Keratinocyte (primary cell): ENCODE measurements around the gene LRP1B. TPM values are rescaled to one million over a fixed set of nuclear protein-coding genes. Genes with fewer than 3 reads are reported as not detected.
A peak's percentile ranks its signal among the peaks of the same experiment; 100 is the strongest.

ENCODE experiments used
- DNase-seq: peaks from one replicate; pipeline ENCODE4 v3.0.0-alpha.2; 2011; ENCODE audit warnings: low read depth, missing footprints, low spot score
- FAIRE-seq: peaks from 2 replicates; lab custom pipeline; 2011; peaks lifted over from hg19 to GRCh38; lab: Jason Lieb, UNC
- H2AFZ ChIP-seq: 2 replicates; pipeline ENCODE4 v1.6.0; 2012; ENCODE audit warnings: low read length, control low read depth, inconsistent platforms; ENCODE audit not compliant: control insufficient read depth
- H3K27ac ChIP-seq: 2 replicates; pipeline ENCODE4 v1.5.1; 2011; ENCODE audit warnings: low read length; ENCODE audit not compliant: control insufficient read depth, insufficient read depth
- H3K27me3 ChIP-seq: 3 replicates; pipeline ENCODE4 v1.6.0; 2011; ENCODE audit warnings: low read length; ENCODE audit not compliant: control insufficient read depth, insufficient read depth; ENCODE audit errors: extremely low read depth
- H3K36me3 ChIP-seq, 2 experiments: 2 replicates in 1 of 2; 3 replicates in 1 of 2; pipeline ENCODE4 v1.5.1; 2011; ENCODE audit warnings: low read length in 2 of 2, mild to moderate bottlenecking in 1 of 2; ENCODE audit not compliant: control insufficient read depth in 2 of 2, insufficient read depth in 2 of 2; ENCODE audit errors: extremely low read depth in 1 of 2
- H3K4me1 ChIP-seq: 3 replicates; pipeline ENCODE4 v1.5.1; 2011; ENCODE audit warnings: low read length; ENCODE audit not compliant: control insufficient read depth, insufficient read depth; ENCODE audit errors: extremely low read depth
- H3K4me2 ChIP-seq: 3 replicates; pipeline ENCODE4 v1.6.0; 2011; ENCODE audit warnings: low read depth, low read length; ENCODE audit not compliant: control insufficient read depth, insufficient read depth; ENCODE audit errors: extremely low read depth
- H3K4me3 ChIP-seq, 3 experiments: fragments of 200-600 bp in 1 of 3; sonication (generic) in 1 of 3; 2 replicates in 2 of 3; 3 replicates in 1 of 3; pipeline ENCODE4 v1.5.1; 2011 to 2016; ENCODE audit warnings: low read length in 3 of 3, mild to moderate bottlenecking in 3 of 3, control low read depth in 2 of 3, inconsistent platforms in 1 of 3, low read depth in 1 of 3, mixed read lengths in 1 of 3, mixed run types in 1 of 3, moderate library complexity in 1 of 3; ENCODE audit not compliant: control insufficient read depth in 2 of 3, insufficient read depth in 2 of 3; ENCODE audit errors: extremely low read depth in 1 of 3
- H3K79me2 ChIP-seq: 2 replicates; pipeline ENCODE4 v1.6.0; 2012; ENCODE audit warnings: low read length; ENCODE audit not compliant: control insufficient read depth, insufficient read depth
- H3K9ac ChIP-seq: 3 replicates; pipeline ENCODE4 v1.6.0; 2011; ENCODE audit warnings: low read length; ENCODE audit not compliant: control insufficient read depth, insufficient read depth; ENCODE audit errors: extremely low read depth
- H3K9me1 ChIP-seq: 3 replicates; pipeline ENCODE4 v1.6.0; 2011; ENCODE audit warnings: low read length; ENCODE audit not compliant: control insufficient read depth, insufficient read depth; ENCODE audit errors: extremely low read depth
- H3K9me3 ChIP-seq: 2 replicates; pipeline ENCODE4 v1.5.1; 2012; ENCODE audit warnings: low read depth, low read length; ENCODE audit not compliant: control insufficient read depth
- H4K20me1 ChIP-seq: 3 replicates; pipeline ENCODE4 v1.6.0; 2011; ENCODE audit warnings: low read length; ENCODE audit not compliant: control insufficient read depth, insufficient read depth; ENCODE audit errors: extremely low read depth
- EZH2 ChIP-seq: IDR thresholded peaks from one replicate; pipeline ENCODE4 v1.6.1; 2012; ENCODE audit warnings: inconsistent platforms, mild to moderate bottlenecking, low read length, moderate library complexity
- dilution Hi-C: fragments of 300-500 bp; cut with MboI; formaldehyde crosslinking; loops from one replicate; pipeline ENCODE4 v1.7.0; 2020; ENCODE audit warnings: low sequenced_read_pairs; ENCODE audit not compliant: extremely low pct_ligation_motif_present
- polyA minus RNA-seq, 3 experiments: library from RNA; depleted of rRNA, polyadenylated mRNA; stranded (reverse); fragments of >200 nt; gene quantifications; 1 replicate in 1 of 3; 2 replicates in 1 of 3; 3 replicates in 1 of 3; pipeline ENCODE4 v1.2.3, GENCODE V29; 2011
- polyA plus RNA-seq, 5 experiments: library from polyadenylated mRNA; depleted of rRNA in 3 of 5; stranded (reverse) in 3 of 5; stranded (forward) in 1 of 5; unstranded in 1 of 5; fragments of >200 nt; gene quantifications; 1 replicate in 1 of 5; 2 replicates in 3 of 5; 3 replicates in 1 of 5; pipeline versions ENCODE4 v1.2.1 to v1.2.3, GENCODE V29; 2011 to 2012; ENCODE audit warnings: missing spikeins in 2 of 5, low read depth in 1 of 5, low replicate concordance in 1 of 5
- TF ChIP-seq, protein P1 (sequence below), 3 experiments: IDR thresholded peaks in 1 of 3; conservative IDR thresholded peaks in 1 of 3; optimal IDR thresholded peaks in 1 of 3; 2 replicates in 2 of 3; 3 replicates in 1 of 3; pipeline versions ENCODE3 to v1.5.1; 2011; ENCODE audit warnings: low read length in 3 of 3, mild to moderate bottlenecking in 3 of 3, moderate library complexity in 2 of 3, control low read depth in 1 of 3, inconsistent platforms in 1 of 3; ENCODE audit not compliant: insufficient read depth in 2 of 3; ENCODE audit errors: extremely low read depth in 1 of 3

LRP1B gene
- polyA plus RNA-seq, result 0.01 TPM in 1 of 3 replicates, not detected in the others
- polyA plus RNA-seq (2011; ENCODE audit: low read depth), result not detected
- not detected in 2 replicates for polyA plus RNA-seq (2011; cell fraction: cytosol; rRNA removed)
- 0.01 and 0.16 TPM in 2 replicates for polyA plus RNA-seq (2011; cell fraction: nucleus; rRNA removed)
- not detected in 2 replicates for polyA plus RNA-seq (2012; ENCODE audit: low replicate concordance)
- 0.03 to 0.53 TPM in 2 of 3 replicates, not detected in the other for polyA minus RNA-seq
- not detected for polyA minus RNA-seq (2011; cell fraction: cytosol; rRNA and poly(A)+ RNA removed)
- polyA minus RNA-seq (2011; cell fraction: nucleus; rRNA and poly(A)+ RNA removed), result 0.11 and 0.70 TPM in 2 replicates

DNA sequence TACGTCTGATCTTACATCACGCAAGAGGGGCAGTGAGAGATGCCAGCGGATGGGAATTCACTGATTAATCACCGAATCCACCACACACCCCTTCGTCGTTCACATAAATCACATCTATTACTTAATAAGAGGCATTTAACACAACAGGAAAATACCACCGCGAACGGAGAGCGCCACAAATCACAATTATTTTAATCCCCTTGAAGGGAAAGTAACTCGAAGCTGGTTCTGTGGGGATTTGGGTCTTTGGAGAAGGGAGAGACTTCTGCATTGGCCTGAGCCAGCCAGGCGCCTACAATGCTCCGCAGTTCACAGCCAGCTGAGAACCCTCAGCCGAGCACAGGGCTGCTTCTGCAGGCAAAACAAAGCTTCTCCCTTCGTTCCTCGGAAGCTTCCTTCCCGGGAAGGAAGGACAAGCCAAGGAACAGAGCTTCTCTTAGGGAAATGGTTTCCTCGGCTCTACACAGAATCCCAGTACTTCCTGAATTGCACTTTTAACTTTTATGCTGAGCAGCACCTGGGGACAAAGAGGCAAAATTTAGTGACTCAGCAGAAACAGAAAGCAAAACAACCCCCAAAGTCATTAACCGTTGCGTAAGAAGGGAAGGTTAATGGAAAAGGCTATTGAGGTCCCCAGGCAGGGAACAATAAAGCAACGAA lies at the start of gene LRP1B:
TSS of gene LRP1B (minus strand) at position 7 of the 660 bp plus-strand sequence. CDS start 287 bp downstream, outside the sequence.
- TF ChIP-seq, protein P1, sequence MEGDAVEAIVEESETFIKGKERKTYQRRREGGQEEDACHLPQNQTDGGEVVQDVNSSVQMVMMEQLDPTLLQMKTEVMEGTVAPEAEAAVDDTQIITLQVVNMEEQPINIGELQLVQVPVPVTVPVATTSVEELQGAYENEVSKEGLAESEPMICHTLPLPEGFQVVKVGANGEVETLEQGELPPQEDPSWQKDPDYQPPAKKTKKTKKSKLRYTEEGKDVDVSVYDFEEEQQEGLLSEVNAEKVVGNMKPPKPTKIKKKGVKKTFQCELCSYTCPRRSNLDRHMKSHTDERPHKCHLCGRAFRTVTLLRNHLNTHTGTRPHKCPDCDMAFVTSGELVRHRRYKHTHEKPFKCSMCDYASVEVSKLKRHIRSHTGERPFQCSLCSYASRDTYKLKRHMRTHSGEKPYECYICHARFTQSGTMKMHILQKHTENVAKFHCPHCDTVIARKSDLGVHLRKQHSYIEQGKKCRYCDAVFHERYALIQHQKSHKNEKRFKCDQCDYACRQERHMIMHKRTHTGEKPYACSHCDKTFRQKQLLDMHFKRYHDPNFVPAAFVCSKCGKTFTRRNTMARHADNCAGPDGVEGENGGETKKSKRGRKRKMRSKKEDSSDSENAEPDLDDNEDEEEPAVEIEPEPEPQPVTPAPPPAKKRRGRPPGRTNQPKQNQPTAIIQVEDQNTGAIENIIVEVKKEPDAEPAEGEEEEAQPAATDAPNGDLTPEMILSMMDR (optimal IDR thresholded peaks at IDR 0.05 in 1 of 3, IDR thresholded peaks at IDR 0.05 in 1 of 3, conservative IDR thresholded peaks at IDR 0.05 in 1 of 3; ENCODE audit: extremely low read depth in 1 of 3, insufficient read depth in 2 of 3, low read length in 3 of 3), result no peak
- no peak for TF ChIP-seq EZH2
- H3K9ac ChIP-seq, result peak within 1 kb of the TSS; percentile 25
- H3K9me1 ChIP-seq, result no peaks in the 10 kb centered on the region
- DNase-seq (no peak), FAIRE-seq (no peak)
- H3K79me2 ChIP-seq, result no peaks in the 10 kb centered on the region
- H3K36me3 ChIP-seq, result no peaks in the 10 kb centered on the region
- peaks cover 6% of the 10 kb centered on the region for H3K4me1 ChIP-seq
- H3K4me2 ChIP-seq, result peak within 1 kb of the TSS; percentile 97
- no peaks in the 10 kb centered on the region for H4K20me1 ChIP-seq
- H3K4me3 ChIP-seq, result peak within 1 kb of the TSS; percentile 33 to 76 (median 75)
- peaks cover 12% of the 10 kb centered on the region for H3K27me3 ChIP-seq
- H3K9me3 ChIP-seq, result no peaks in the 10 kb centered on the region
- no peak within 1 kb of the TSS for H3K27ac ChIP-seq
- peak within 1 kb of the TSS; percentile 93 for H2AFZ ChIP-seq
- dilution Hi-C loops, result no loop called here

DNA sequence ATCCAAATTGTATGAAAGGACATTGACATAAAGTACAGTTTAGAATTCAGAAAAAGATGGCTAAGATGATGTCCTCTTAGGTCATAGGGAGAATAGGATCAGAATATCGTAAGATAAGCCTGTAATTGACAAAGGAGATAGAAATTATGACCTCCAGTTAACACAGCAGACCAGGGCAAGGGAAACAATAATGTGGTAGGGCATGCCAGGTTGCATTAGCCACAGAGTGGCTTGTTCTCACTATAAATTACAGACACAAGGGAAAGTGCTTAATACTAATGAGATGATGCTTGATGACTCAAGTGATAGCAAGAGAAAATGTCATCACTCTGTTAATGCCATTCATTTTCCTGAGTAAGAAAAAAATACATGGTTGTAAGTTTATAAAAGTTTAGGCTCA lies 48.9 kb upstream of the LRP1B start:
- no peak overlapping the region for H3K4me3 ChIP-seq
- H3K9ac ChIP-seq, result no peak overlapping the region
- no peak for TF ChIP-seq EZH2
- TF ChIP-seq, protein P1 (optimal IDR thresholded peaks at IDR 0.05 in 1 of 3, IDR thresholded peaks at IDR 0.05 in 1 of 3, conservative IDR thresholded peaks at IDR 0.05 in 1 of 3; ENCODE audit: extremely low read depth in 1 of 3, insufficient read depth in 2 of 3, low read length in 3 of 3), result no peak
- no peaks in the 10 kb centered on the region for H3K36me3 ChIP-seq
- H3K27me3 ChIP-seq, result no peaks in the 10 kb centered on the region
- no peak overlapping the region for H3K4me2 ChIP-seq
- no peaks in the 10 kb centered on the region for H3K9me3 ChIP-seq
- dilution Hi-C loops, result no loop called here
- no peak for DNase-seq
- H4K20me1 ChIP-seq, result no peaks in the 10 kb centered on the region
- no peak overlapping the region for H2AFZ ChIP-seq
- H3K4me1 ChIP-seq, result no peaks in the 10 kb centered on the region
- H3K27ac ChIP-seq, result no peak overlapping the region
- no peaks in the 10 kb centered on the region for H3K79me2 ChIP-seq
- FAIRE-seq, result no peak
- H3K9me1 ChIP-seq, result no peaks in the 10 kb centered on the region
